Measurements from ENCODE around the gene CANX.

GRCh38 chr5:179778591-179778990 lies 79.8 kb downstream of the CANX start:
- TF ChIP-seq EP300 (IDR thresholded peaks at IDR 0.05) (no peak), CTCF (IDR thresholded peaks at IDR 0.05) (no peak), POLR2A (IDR thresholded peaks at IDR 0.05) (no peak)

Measured in ovary (tissue), 3 donors.